ENCODE results near the gene SHROOM3. TPM values are rescaled to one million over a fixed set of nuclear protein-coding genes. Genes with fewer than 3 reads are reported as not detected.

SHROOM3 gene
- polyA plus RNA-seq, 1 experiment, result 9.5 TPM

- H3K4me3 ChIP-seq (ENCODE audit: low read depth, low read length), result no peak overlapping the region
- peak overlapping the region; percentile 49 for H3K27ac ChIP-seq (ENCODE audit: low read depth, low read length)
- DNase-seq (ENCODE audit: low read depth, low spot score), result no peak
- H3K27me3 ChIP-seq (ENCODE audit: control insufficient read depth, insufficient read depth, low read length), result no peaks in the 10 kb centered on the region
- CTCF ChIA-PET, result no interaction called here
- TF ChIP-seq CTCF (IDR thresholded peaks at IDR 0.05; ENCODE audit: low read depth, low read length), result no peak
- POLR2A ChIA-PET, result interaction anchor here (1.2 kb wide), 1 partner anchor 21 kb away, joined by 5 read pairs; no protein-coding TSS in a partner anchor
- no peaks in the 10 kb centered on the region for H3K9me3 ChIP-seq (ENCODE audit: control insufficient read depth, insufficient read depth, low read length)
Measured at GRCh38 chr4:76610751-76611547, 175.9 kb downstream of the SHROOM3 start.

GRCh38 chr4:76611616-76612207 lies 176.7 kb downstream of the SHROOM3 start:
- H3K27me3 ChIP-seq (ENCODE audit: control insufficient read depth, insufficient read depth, low read length), result no peaks in the 10 kb centered on the region
- no peaks in the 10 kb centered on the region for H3K9me3 ChIP-seq (ENCODE audit: control insufficient read depth, insufficient read depth, low read length)
- TF ChIP-seq CTCF (IDR thresholded peaks at IDR 0.05; ENCODE audit: low read depth, low read length), result no peak
- CTCF ChIA-PET, result interaction anchor here (1.0 kb wide), 1 partner anchor 433 kb away, joined by 5 read pairs; no protein-coding TSS in a partner anchor
- peak overlapping the region; percentile 49 for H3K27ac ChIP-seq (ENCODE audit: low read depth, low read length)
- no peak overlapping the region for H3K4me3 ChIP-seq (ENCODE audit: low read depth, low read length)
- POLR2A ChIA-PET, result no interaction called here
- DNase-seq (ENCODE audit: low read depth, low spot score), result no peak

- Histone ChIP-seq H3K27ac (ENCODE audit: low read depth, low read length) (no peak overlapping the region), H3K27me3 (ENCODE audit: control insufficient read depth, insufficient read depth, low read length) (no peaks in the 10 kb centered on the region), H3K9me3 (ENCODE audit: control insufficient read depth, insufficient read depth, low read length) (no peaks in the 10 kb centered on the region), H3K4me3 (ENCODE audit: low read depth, low read length) (no peak overlapping the region)
- POLR2A ChIA-PET, result no interaction called here
- CTCF ChIA-PET, result no interaction called here
- TF ChIP-seq CTCF (IDR thresholded peaks at IDR 0.05; ENCODE audit: low read depth, low read length), result no peak
- DNase-seq (ENCODE audit: low read depth, low spot score), result no peak
Measured at GRCh38 chr4:76614589-76614988, 179.6 kb downstream of the SHROOM3 start.

- ChIA-PET POLR2A (no interaction called here), CTCF (interaction anchor here (0.6 kb wide), 1 partner anchor 138 kb away, joined by 3 read pairs; no protein-coding TSS in a partner anchor)
- no peaks in the 10 kb centered on the region for H3K9me3 ChIP-seq (ENCODE audit: control insufficient read depth, insufficient read depth, low read length)
- no peaks in the 10 kb centered on the region for H3K27me3 ChIP-seq (ENCODE audit: control insufficient read depth, insufficient read depth, low read length)
- DNase-seq (ENCODE audit: low read depth, low spot score), result no peak
- no peak overlapping the region for H3K4me3 ChIP-seq (ENCODE audit: low read depth, low read length)
- no peak for TF ChIP-seq CTCF (IDR thresholded peaks at IDR 0.05; ENCODE audit: low read depth, low read length)
- H3K27ac ChIP-seq (ENCODE audit: low read depth, low read length), result no peak overlapping the region
Measured at GRCh38 chr4:76615999-76616398, 181.0 kb downstream of the SHROOM3 start.

GRCh38 chr4:76616526-76616925 lies 181.5 kb downstream of the SHROOM3 start:
- Histone ChIP-seq H3K27ac (ENCODE audit: low read depth, low read length) (no peak overlapping the region), H3K9me3 (ENCODE audit: control insufficient read depth, insufficient read depth, low read length) (no peaks in the 10 kb centered on the region), H3K4me3 (ENCODE audit: low read depth, low read length) (no peak overlapping the region), H3K27me3 (ENCODE audit: control insufficient read depth, insufficient read depth, low read length) (no peaks in the 10 kb centered on the region)
- POLR2A ChIA-PET, result no interaction called here
- CTCF ChIA-PET, result no interaction called here
- no peak for DNase-seq (ENCODE audit: low read depth, low spot score)
- no peak for TF ChIP-seq CTCF (IDR thresholded peaks at IDR 0.05; ENCODE audit: low read depth, low read length)
